Neuronal stem cell (in vitro differentiated cells): ENCODE data around the gene JAML.

Experiments
- DNase-seq: peaks from one replicate; pipeline ENCODE4 v3.0.0-alpha.2; 2013; ENCODE audit warnings: low spot score
- H2AFZ ChIP-seq: one replicate; pipeline ENCODE4 v1.6.1; 2013; ENCODE audit warnings: mild to moderate bottlenecking, low read length, inconsistent platforms
- H2AK5ac ChIP-seq: 2 replicates; pipeline ENCODE4 v1.6.1; 2013; ENCODE audit warnings: low read depth, mild to moderate bottlenecking, inconsistent platforms, low read length, moderate library complexity, mixed read lengths
- H2BK120ac ChIP-seq: 2 replicates; pipeline ENCODE4 v1.6.1; 2013; ENCODE audit warnings: low read depth, mild to moderate bottlenecking, inconsistent platforms, low read length, moderate library complexity, mixed read lengths
- H2BK12ac ChIP-seq: one replicate; pipeline ENCODE4 v1.6.1; 2013; ENCODE audit warnings: low read length, inconsistent platforms
- H2BK15ac ChIP-seq: 2 replicates; pipeline ENCODE4 v1.6.1; 2013; ENCODE audit warnings: mild to moderate bottlenecking, low read length, inconsistent platforms, mixed read lengths
- H2BK5ac ChIP-seq: one replicate; pipeline ENCODE4 v1.6.1; 2013; ENCODE audit warnings: inconsistent platforms, mild to moderate bottlenecking, low read length, moderate library complexity
- H3K14ac ChIP-seq: one replicate; pipeline ENCODE4 v1.6.1; 2013; ENCODE audit warnings: low read length, inconsistent platforms
- H3K18ac ChIP-seq: 2 replicates; pipeline ENCODE4 v1.6.1; 2013; ENCODE audit warnings: low read length, inconsistent platforms
- H3K23ac ChIP-seq: 2 replicates; pipeline ENCODE4 v1.6.1; 2013; ENCODE audit warnings: low read depth, mild to moderate bottlenecking, mixed read lengths, low read length, inconsistent platforms; ENCODE audit not compliant: poor library complexity
- H3K27ac ChIP-seq: replicated peaks from 3 replicates; pipeline ENCODE4 v1.5.1; 2013; ENCODE audit warnings: low read length, inconsistent platforms
- H3K27me3 ChIP-seq, 3 experiments: 2 replicates each; pipeline ENCODE4 v1.6.1; 2013; ENCODE audit warnings: low read length in 3 of 3, mild to moderate bottlenecking in 2 of 3, inconsistent platforms in 1 of 3, low read depth in 1 of 3, mixed read lengths in 1 of 3, moderate library complexity in 1 of 3; ENCODE audit not compliant: control insufficient read depth in 3 of 3, insufficient read depth in 3 of 3
- H3K36me3 ChIP-seq, 2 donors: replicated peaks in 1 of 2; 2 replicates each; pipeline ENCODE4 v1.6.1; 2013; ENCODE audit warnings: low read length in 2 of 2; ENCODE audit not compliant: control insufficient read depth in 2 of 2, insufficient read depth in 2 of 2
- H3K4ac ChIP-seq: 2 replicates; pipeline ENCODE4 v1.6.1; 2013; ENCODE audit warnings: inconsistent platforms, mild to moderate bottlenecking, low read length, moderate library complexity
- H3K4me1 ChIP-seq, 2 donors: 1 replicate in 1 of 2; 2 replicates in 1 of 2; pipeline ENCODE4 v1.6.1; 2013; ENCODE audit warnings: low read length in 2 of 2, low read depth in 1 of 2; ENCODE audit not compliant: control insufficient read depth in 2 of 2, insufficient read depth in 1 of 2
- H3K4me2 ChIP-seq: one replicate; pipeline ENCODE4 v1.6.1; 2013; ENCODE audit warnings: mild to moderate bottlenecking, low read length, inconsistent platforms; ENCODE audit not compliant: insufficient read depth, poor library complexity, severe bottlenecking
- H3K4me3 ChIP-seq, 2 donors: 2 replicates each; pipeline ENCODE4 v1.5.1; 2013; ENCODE audit warnings: low read length in 2 of 2, mild to moderate bottlenecking in 2 of 2, inconsistent platforms in 1 of 2, moderate library complexity in 1 of 2
- H3K79me1 ChIP-seq: one replicate; pipeline ENCODE4 v1.6.1; 2013; ENCODE audit warnings: low read depth, mild to moderate bottlenecking, inconsistent platforms, low read length, moderate library complexity
- H3K9ac ChIP-seq: one replicate; pipeline ENCODE4 v1.6.1; 2013; ENCODE audit warnings: mild to moderate bottlenecking, low read depth, low read length, inconsistent platforms; ENCODE audit not compliant: poor library complexity
- H3K9me3 ChIP-seq, 2 donors: replicated peaks in 1 of 2; 2 replicates each; pipeline versions ENCODE3 to v1.6.1; 2013; ENCODE audit warnings: low read length in 2 of 2, mild to moderate bottlenecking in 2 of 2, inconsistent platforms in 1 of 2, low read depth in 1 of 2, mixed read lengths in 1 of 2, moderate library complexity in 1 of 2; ENCODE audit not compliant: control insufficient read depth in 2 of 2, insufficient read depth in 1 of 2
- H4K8ac ChIP-seq: one replicate; pipeline ENCODE4 v1.6.1; 2013; ENCODE audit warnings: low read depth, mild to moderate bottlenecking, inconsistent platforms, low read length, moderate library complexity
- H4K91ac ChIP-seq: one replicate; pipeline ENCODE4 v1.6.1; 2013; ENCODE audit warnings: low read length, low read depth, mild to moderate bottlenecking, inconsistent platforms; ENCODE audit not compliant: poor library complexity
- WGBS, 2 donors: extraction: QIAGEN DNeasy Blood & Tissue Kit; methylation state at CpG; one replicate each; pipeline ENCODE4 v1.1.7; 2013; ENCODE audit warnings: missing lambda C conversion rate in 2 of 2, mixed read lengths in 1 of 2; ENCODE audit not compliant: insufficient read length in 2 of 2, insufficient replicate concordance in 1 of 2; ENCODE audit errors: extremely low coverage in 2 of 2; 5-methylcytosine and 5-hydroxymethylcytosine counted together

Gene JAML

GRCh38 chr11:118217575-118217974 is 7.2 kb downstream of the JAML start:
- H3K27me3 ChIP-seq, result peaks cover 0 to 16% (median 0%) of the 10 kb centered on the region in 3 experiments
- no peak overlapping the region for H2BK15ac ChIP-seq

GRCh38 chr11:118216621-118217481 is 8.0 kb downstream of the JAML start:
- H3K9me3 ChIP-seq, result no peaks in the 10 kb centered on the region
- H3K4ac ChIP-seq, result no peak overlapping the region
- H3K9ac ChIP-seq, result no peak overlapping the region
- no peak overlapping the region for H2AK5ac ChIP-seq
- H3K23ac ChIP-seq, result no peak overlapping the region
- no CpG with 5 or more reads among the region's 11 CpGs for WGBS, 2 donors
- peaks cover 0 to 16% (median 0%) of the 10 kb centered on the region in 3 experiments for H3K27me3 ChIP-seq
- H3K79me1 ChIP-seq, result no peaks in the 10 kb centered on the region
- no peak overlapping the region for H2BK5ac ChIP-seq
- H3K36me3 ChIP-seq, result no peaks in the 10 kb centered on the region
- no peak overlapping the region for H3K14ac ChIP-seq
- no peak overlapping the region for H2BK12ac ChIP-seq
- no peak overlapping the region for H3K27ac ChIP-seq
- no peak overlapping the region for H3K4me3 ChIP-seq
- H2AFZ ChIP-seq, result no peak overlapping the region
- H2BK120ac ChIP-seq, result no peak overlapping the region
- H4K91ac ChIP-seq, result no peak overlapping the region
- peaks cover 0 to 5% of the 10 kb centered on the region in 2 donors for H3K4me1 ChIP-seq
- DNase-seq, result no peak
- H3K18ac ChIP-seq, result no peak overlapping the region
- no peak overlapping the region for H4K8ac ChIP-seq
- H3K4me2 ChIP-seq, result no peak overlapping the region
- H2BK15ac ChIP-seq, result no peak overlapping the region

More at GRCh38 chr11:118217575-118217974, 7.2 kb downstream of the JAML start:
- Histone ChIP-seq H3K36me3 (no peaks in the 10 kb centered on the region), H2BK5ac (no peak overlapping the region), H3K23ac (no peak overlapping the region), H4K91ac (no peak overlapping the region), H3K4me3 (no peak overlapping the region), H3K4ac (no peak overlapping the region), H3K18ac (no peak overlapping the region), H3K4me2 (no peak overlapping the region), H3K9me3 (no peaks in the 10 kb centered on the region), H3K14ac (no peak overlapping the region), H2BK12ac (no peak overlapping the region), H2AFZ (no peak overlapping the region), H2AK5ac (no peak overlapping the region), H2BK120ac (no peak overlapping the region), H3K9ac (no peak overlapping the region), H3K27ac (no peak overlapping the region), H3K79me1 (no peaks in the 10 kb centered on the region), H4K8ac (no peak overlapping the region), H3K4me1 (peaks cover 0 to 2% of the 10 kb centered on the region in 2 donors)
- no peak for DNase-seq
- no CpG with 5 or more reads among the region's 3 CpGs for WGBS, 2 donors

- no peak for DNase-seq
- Histone ChIP-seq H2AFZ (no peak overlapping the region), H3K18ac (no peak overlapping the region), H3K23ac (no peak overlapping the region), H2BK5ac (no peak overlapping the region), H3K27ac (no peak overlapping the region), H3K27me3 (peaks cover 0 to 11% (median 0%) of the 10 kb centered on the region in 3 experiments), H2BK15ac (no peak overlapping the region), H3K4ac (no peak overlapping the region), H3K79me1 (no peaks in the 10 kb centered on the region), H4K91ac (no peak overlapping the region), H3K4me3 (no peak overlapping the region), H4K8ac (no peak overlapping the region), H2AK5ac (no peak overlapping the region), H3K36me3 (no peaks in the 10 kb centered on the region), H3K14ac (no peak overlapping the region), H2BK12ac (no peak overlapping the region), H3K9ac (no peak overlapping the region), H2BK120ac (no peak overlapping the region), H3K4me1 (peaks cover 0 to 10% of the 10 kb centered on the region in 2 donors), H3K4me2 (no peak overlapping the region), H3K9me3 (no peaks in the 10 kb centered on the region)
- no CpG with 5 or more reads among the region's 7 CpGs for WGBS, 2 donors
Observed at GRCh38 chr11:118215765-118216164, 9.0 kb downstream of the JAML start.

- H3K27ac ChIP-seq, result no peak overlapping the region
Observed at GRCh38 chr11:118215262-118215661, 9.5 kb downstream of the JAML start.

More at GRCh38 chr11:118215262-118215661, 9.5 kb downstream of the JAML start:
- Histone ChIP-seq H3K9me3 (no peaks in the 10 kb centered on the region), H3K79me1 (no peaks in the 10 kb centered on the region), H2BK120ac (no peak overlapping the region), H3K23ac (no peak overlapping the region), H4K8ac (no peak overlapping the region), H3K14ac (no peak overlapping the region), H2BK5ac (no peak overlapping the region), H2BK12ac (no peak overlapping the region), H3K18ac (no peak overlapping the region), H3K4me2 (no peak overlapping the region), H4K91ac (no peak overlapping the region), H2AK5ac (no peak overlapping the region), H3K9ac (no peak overlapping the region), H3K4me1 (peaks cover 0 to 14% of the 10 kb centered on the region in 2 donors), H3K4me3 (no peak overlapping the region), H2BK15ac (no peak overlapping the region), H3K36me3 (no peaks in the 10 kb centered on the region), H3K27me3 (peaks cover 0 to 13% (median 0%) of the 10 kb centered on the region in 3 experiments), H3K4ac (no peak overlapping the region), H2AFZ (no peak overlapping the region)
- DNase-seq, result no peak
- no CpG with 5 or more reads among the region's 3 CpGs for WGBS, 2 donors
